D721Med (cell line): Measurements from ENCODE around the gene MSGN1.
A peak's percentile ranks its signal among the peaks of the same experiment; 100 is the strongest.

Experiments
- DNase-seq: peaks from one replicate; pipeline ENCODE4 v3.0.0; 2011; ENCODE audit warnings: low spot score; ENCODE audit not compliant: insufficient read length
- FAIRE-seq: peaks from 2 replicates; lab custom pipeline; 2011; peaks lifted over from hg19 to GRCh38; lab: Jason Lieb, UNC
- TF ChIP-seq, protein P1 (sequence below): IDR thresholded peaks from 2 replicates; pipeline ENCODE4 v1.5.1; 2012; ENCODE audit warnings: mild to moderate bottlenecking, control low read depth; ENCODE audit not compliant: insufficient read depth; ENCODE audit errors: missing control alignments

MSGN1 gene

DNA sequence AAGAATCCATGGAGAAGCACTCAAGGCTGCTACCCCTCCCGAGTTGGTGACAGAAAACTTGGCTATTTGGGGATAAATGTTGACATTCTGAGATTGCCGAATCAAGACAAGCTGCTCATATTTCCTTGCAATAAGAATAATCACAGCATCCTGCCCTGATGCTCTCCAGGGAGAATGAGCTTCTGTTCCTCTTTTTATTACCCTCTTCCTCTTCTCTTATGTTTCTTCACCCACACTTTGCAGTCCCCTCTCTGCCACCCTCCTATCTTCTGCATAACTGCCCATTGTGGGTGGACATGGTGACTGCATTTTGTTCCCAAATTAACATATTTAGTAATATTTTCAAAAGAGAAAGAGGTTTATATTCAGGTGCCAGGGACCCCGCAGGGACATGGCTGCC, 11.9 kb upstream of the MSGN1 start:
- TF ChIP-seq, protein P1, sequence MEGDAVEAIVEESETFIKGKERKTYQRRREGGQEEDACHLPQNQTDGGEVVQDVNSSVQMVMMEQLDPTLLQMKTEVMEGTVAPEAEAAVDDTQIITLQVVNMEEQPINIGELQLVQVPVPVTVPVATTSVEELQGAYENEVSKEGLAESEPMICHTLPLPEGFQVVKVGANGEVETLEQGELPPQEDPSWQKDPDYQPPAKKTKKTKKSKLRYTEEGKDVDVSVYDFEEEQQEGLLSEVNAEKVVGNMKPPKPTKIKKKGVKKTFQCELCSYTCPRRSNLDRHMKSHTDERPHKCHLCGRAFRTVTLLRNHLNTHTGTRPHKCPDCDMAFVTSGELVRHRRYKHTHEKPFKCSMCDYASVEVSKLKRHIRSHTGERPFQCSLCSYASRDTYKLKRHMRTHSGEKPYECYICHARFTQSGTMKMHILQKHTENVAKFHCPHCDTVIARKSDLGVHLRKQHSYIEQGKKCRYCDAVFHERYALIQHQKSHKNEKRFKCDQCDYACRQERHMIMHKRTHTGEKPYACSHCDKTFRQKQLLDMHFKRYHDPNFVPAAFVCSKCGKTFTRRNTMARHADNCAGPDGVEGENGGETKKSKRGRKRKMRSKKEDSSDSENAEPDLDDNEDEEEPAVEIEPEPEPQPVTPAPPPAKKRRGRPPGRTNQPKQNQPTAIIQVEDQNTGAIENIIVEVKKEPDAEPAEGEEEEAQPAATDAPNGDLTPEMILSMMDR: no peak
- no peak for DNase-seq
- FAIRE-seq: no peak

DNA sequence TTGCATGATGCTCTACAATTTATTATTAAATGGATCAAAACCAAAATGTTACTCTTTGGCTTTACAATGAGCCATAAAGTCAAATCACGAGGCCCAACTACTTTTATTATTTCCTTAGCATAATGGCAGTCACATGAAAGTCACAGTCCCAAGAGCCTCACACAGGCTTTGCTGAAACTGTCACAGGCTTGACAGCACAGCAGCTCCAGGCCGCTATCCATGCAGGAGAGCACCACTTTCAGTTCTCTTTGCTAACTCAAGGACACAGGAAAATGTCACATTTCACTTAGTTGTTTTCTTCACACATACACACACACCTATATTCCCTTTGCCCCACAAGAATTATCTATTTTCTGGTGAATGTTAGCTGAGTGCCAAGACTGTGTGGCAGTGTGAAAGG, 11.1 kb upstream of the MSGN1 start:
- TF ChIP-seq, protein P1: no peak
- DNase-seq: no peak
- FAIRE-seq: no peak

DNA sequence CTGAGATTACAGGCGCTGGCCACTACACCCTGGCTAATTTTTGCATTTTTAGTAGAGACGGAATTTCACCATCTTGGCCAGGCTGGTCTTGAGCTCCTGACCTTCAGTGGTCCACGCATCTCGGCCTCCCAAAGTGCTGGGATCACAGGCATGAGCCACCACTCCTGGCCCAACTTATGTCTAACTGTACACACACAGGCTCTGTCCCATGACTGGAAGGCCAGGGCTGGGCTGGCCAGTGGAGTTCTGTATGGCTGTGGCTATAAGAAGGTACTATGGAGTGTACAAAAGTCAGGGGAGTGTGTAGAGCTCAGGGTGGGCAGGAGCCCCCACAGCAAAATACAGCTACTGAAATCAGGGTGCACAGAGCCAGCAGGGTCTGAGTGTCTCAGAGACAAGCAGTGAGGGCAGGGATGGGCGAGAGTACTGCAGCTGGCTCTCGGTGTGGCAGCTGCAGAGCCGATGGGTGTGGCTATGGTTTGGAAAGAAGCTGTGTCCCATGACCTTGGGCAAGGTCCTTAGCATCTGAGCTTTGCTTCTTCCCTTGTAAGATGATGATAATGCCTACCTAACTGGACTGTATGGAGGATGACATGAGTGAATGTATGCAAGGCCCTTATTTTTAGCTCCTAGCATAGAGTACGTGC, 10.4 kb upstream of the MSGN1 start:
- TF ChIP-seq, protein P1: no peak
- DNase-seq (no peak), FAIRE-seq (no peak)

DNA sequence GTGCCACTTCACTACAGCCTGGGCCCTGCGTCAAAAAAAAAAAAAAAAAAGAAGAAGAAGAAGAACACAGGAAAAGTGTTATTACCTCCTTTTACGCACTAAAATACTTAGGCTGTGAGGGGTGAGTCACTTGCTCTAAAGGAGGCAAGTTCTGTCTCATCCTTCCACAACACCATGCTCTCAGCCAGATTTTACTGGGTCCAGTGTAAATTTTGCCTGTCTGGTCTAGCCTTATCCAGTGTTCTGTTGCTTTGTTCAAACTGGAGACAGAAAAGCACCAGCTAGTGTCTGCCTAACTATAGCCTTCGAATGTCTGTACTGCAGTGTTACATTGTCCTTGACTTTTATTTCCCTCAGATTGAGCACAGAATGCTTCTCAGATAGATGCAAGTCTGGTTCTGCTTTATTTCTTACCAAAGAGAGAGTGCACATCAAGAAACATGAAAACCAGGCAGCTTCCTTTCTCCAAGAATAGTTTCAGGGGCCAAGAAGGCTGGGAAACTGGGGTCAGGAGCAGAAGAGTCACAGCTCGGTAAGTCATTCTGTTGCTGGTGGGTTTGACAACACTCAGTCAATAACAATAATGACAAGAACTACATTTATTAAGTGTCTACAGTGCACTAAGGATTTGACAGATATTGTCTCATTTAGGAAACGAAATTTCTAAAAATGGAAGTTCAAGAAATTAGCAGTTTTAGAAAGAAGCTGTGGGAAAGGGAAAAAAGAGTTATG, 3.1 kb upstream of the MSGN1 start:
- TF ChIP-seq, protein P1: no peak
- DNase-seq (no peak), FAIRE-seq (no peak)

DNA sequence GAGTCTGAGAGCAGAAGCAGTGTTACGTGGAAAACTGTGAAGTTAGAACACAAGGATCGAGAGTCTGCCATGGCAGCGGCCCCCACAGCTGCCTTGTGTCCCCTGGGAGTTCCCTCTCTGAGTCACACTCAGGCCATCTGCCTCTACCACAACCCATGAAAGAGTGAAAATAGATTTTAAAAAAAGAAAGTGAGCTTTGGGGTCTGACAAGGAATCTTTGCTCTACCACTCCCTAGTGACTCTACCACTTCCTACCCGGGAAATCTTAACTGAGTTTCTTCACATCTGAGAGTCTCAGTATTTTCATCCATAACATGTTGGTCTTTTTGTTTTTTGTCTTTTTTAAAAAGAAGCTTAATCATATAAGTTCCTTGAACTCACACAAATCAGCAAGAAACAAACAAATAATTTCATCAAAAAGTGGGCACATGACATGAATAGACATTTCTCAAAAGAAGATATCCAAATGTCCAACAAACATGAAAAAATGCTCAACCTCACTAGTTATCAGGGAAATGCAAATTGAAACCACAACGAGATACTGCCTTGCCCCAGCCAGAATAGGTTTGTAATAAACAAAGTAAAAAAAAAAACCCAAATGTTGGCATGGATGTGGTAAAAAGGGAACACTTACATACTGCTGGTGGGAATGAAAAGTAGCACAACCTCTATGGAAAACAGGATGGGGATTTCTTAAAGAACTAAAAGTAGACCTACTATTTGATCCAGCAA, 2.4 kb upstream of the MSGN1 start:
- TF ChIP-seq, protein P1: no peak
- DNase-seq (no peak), FAIRE-seq (peak; percentile 41)

DNA sequence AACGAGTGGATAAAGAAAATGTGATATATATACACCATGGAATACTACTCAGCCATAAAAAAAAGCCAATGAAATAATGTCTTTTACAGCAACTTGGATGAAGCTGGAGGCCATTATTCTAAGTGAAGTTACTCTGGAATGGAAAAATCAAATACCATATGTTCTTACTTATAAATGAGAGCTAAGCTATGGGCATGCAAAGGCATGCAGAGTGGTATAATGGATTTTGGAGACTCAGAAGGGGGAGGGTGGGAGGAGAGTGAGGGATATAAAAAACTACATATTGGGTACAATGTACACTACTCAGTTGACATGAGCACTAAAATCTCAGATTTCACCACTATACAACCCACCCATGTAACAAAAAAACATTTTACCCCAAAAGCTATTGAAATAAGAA, 1.7 kb upstream of the MSGN1 start:
- no peak for DNase-seq
- no peak for FAIRE-seq
- TF ChIP-seq, protein P1: no peak
